ENCODE results near the gene PELI2. TPM values are rescaled to one million over a fixed set of nuclear protein-coding genes. Genes with fewer than 3 reads are reported as not detected.

Gene PELI2
- total RNA-seq, 1 donor from 2014 or later = 33.7 TPM

GRCh38 chr14:56147986-56148901 lies 30.0 kb downstream of the PELI2 start:
- TF ChIP-seq CTCF (conservative IDR thresholded peaks at IDR 0.05) = no peak
- Mint-ChIP-seq H3K27me3 (no peaks in the 10 kb centered on the region), H3K4me1 (ENCODE audit: unreplicated experiment) (peaks cover 43% of the 10 kb centered on the region), H3K27ac (no peak overlapping the region), H3K9me3 (peaks cover 5% of the 10 kb centered on the region), H3K4me3 (peak overlapping the region; percentile 29), H3K36me3 (peaks cover 5% of the 10 kb centered on the region)
- no peak for DNase-seq (ENCODE audit: extremely low spot score, unreplicated experiment)

- Mint-ChIP-seq H3K4me3 (no peak overlapping the region), H3K27me3 (no peaks in the 10 kb centered on the region), H3K9me3 (peaks cover 5% of the 10 kb centered on the region), H3K4me1 (ENCODE audit: unreplicated experiment) (peaks cover 44% of the 10 kb centered on the region), H3K36me3 (peaks cover 5% of the 10 kb centered on the region), H3K27ac (no peak overlapping the region)
- no peak for TF ChIP-seq CTCF (conservative IDR thresholded peaks at IDR 0.05)
- DNase-seq (ENCODE audit: extremely low spot score, unreplicated experiment) = no peak
Observed at GRCh38 chr14:56149151-56149550, 30.9 kb downstream of the PELI2 start.

DNA sequence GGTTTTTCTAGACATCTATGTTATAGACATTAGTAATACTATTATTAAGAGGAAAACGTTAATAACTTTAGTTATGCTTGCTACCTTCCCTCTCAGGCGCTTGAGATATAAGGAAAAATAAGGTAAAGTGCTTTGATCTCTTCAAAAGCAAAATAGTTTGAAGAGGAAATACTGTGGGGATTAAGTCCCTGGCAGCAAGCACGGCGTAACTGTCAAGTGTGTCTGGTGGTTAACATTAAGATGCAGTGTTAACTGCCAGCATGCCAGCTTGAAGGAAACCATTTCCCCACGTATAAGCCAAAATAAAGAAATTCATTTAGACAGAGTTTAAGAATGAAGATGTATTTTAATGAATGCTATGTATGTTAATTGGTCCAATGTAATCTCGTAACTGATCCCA lies 31.8 kb downstream of the PELI2 start:
- H3K9me3 Mint-ChIP-seq = peaks cover 5% of the 10 kb centered on the region
- peaks cover 5% of the 10 kb centered on the region for H3K36me3 Mint-ChIP-seq
- TF ChIP-seq CTCF (conservative IDR thresholded peaks at IDR 0.05) = no peak
- H3K27ac Mint-ChIP-seq = no peak overlapping the region
- DNase-seq (ENCODE audit: extremely low spot score, unreplicated experiment) = no peak
- no peaks in the 10 kb centered on the region for H3K27me3 Mint-ChIP-seq
- H3K4me1 Mint-ChIP-seq (ENCODE audit: unreplicated experiment) = peaks cover 41% of the 10 kb centered on the region
- H3K4me3 Mint-ChIP-seq = no peak overlapping the region

DNA sequence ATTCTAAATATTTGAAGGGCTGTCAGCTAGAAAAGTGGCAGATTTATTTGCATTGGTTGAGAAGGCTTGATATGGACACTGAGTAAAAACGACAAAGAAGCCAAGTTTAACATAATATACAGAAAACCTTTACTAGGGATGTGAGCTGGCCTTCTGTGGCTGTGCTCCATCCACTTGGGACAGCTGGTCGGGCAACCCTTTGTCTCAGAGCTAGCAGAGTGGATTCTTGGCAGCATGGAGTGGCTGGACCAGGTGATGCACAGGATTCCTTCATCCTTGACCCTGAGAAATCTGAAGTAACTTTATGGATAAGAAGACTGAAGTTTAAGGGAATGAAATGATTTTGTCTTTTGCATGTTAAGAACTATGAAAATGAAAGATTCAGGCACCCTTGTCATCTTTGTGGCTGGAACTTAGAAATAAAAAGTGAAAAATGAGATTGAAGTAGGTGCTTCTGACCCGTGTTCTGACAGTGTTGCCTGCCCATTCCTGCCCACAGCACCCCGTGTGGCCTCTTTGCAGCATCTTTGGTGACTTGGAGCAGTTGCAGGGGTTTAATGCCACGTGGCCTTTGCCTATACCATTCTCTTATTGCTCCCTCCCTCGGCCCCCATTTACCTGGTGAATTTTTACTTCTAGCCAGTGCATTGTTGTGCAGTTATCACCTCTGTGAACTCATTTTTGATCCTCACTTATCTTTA lies 32.6 kb downstream of the PELI2 start:
- Mint-ChIP-seq H3K4me1 (ENCODE audit: unreplicated experiment) (peaks cover 35% of the 10 kb centered on the region), H3K36me3 (peaks cover 5% of the 10 kb centered on the region), H3K9me3 (peaks cover 5% of the 10 kb centered on the region), H3K4me3 (no peak overlapping the region), H3K27me3 (no peaks in the 10 kb centered on the region), H3K27ac (no peak overlapping the region)
- TF ChIP-seq CTCF (conservative IDR thresholded peaks at IDR 0.05) = peak; percentile 18
- no peak for DNase-seq (ENCODE audit: extremely low spot score, unreplicated experiment)

- Mint-ChIP-seq H3K27ac (no peak overlapping the region), H3K27me3 (no peaks in the 10 kb centered on the region), H3K9me3 (no peaks in the 10 kb centered on the region), H3K36me3 (no peaks in the 10 kb centered on the region), H3K4me3 (no peak overlapping the region), H3K4me1 (ENCODE audit: unreplicated experiment) (peaks cover 41% of the 10 kb centered on the region)
- no peak for DNase-seq (ENCODE audit: extremely low spot score, unreplicated experiment)
- no peak for TF ChIP-seq CTCF (conservative IDR thresholded peaks at IDR 0.05)
Observed at GRCh38 chr14:56152221-56152620, 34.0 kb downstream of the PELI2 start.

Measured in type B pancreatic cell (in vitro differentiated cells).